ENCODE measurements around the gene MEIS1. TPM values are rescaled to one million over a fixed set of nuclear protein-coding genes. Genes with fewer than 3 reads are reported as not detected.

MEIS1 gene
- total and polyA plus RNA-seq, 2 donors (not counting 1 experiment from before 2014, with no cell fraction given) = 0.03 TPM; not detected in 1

GRCh38 chr2:66435963-66436362, 1.0 kb downstream of the MEIS1 start:
- WGBS (ENCODE audit: insufficient coverage) = no CpG with 5 or more reads among the region's 2 CpGs
- TF ChIP-seq CTCF (IDR thresholded peaks at IDR 0.05) = no peak
- ChIA-PET CTCF (no interaction called here), POLR2A (no interaction called here)
- Mint-ChIP-seq H3K9me3 (ENCODE audit: insufficient read depth) (no peaks in the 10 kb centered on the region), H3K27me3 (peaks cover 83% of the 10 kb centered on the region), H3K4me1 (peaks cover 49% of the 10 kb centered on the region), H3K4me3 (peak overlapping the region; percentile 93), H3K27ac (no peak overlapping the region)
- H2AFZ ChIP-seq (ENCODE audit: insufficient read depth, low read depth, low read length, poor library complexity, severe bottlenecking) = no peak overlapping the region
- intact Hi-C loops (cut with micrococcal nuclease) = no loop called here
- peak overlapping the region in 1 of 5 experiments; percentile 36 for H3K4me3 ChIP-seq (ENCODE audit: control extremely low read depth in 1 of 5, extremely low read depth in 1 of 5, insufficient read depth in 1 of 5, low read depth in 2 of 5, low read length in 4 of 5)
- no peak overlapping the region for H3K9ac ChIP-seq (ENCODE audit: low read length)
- no peaks in the 10 kb centered on the region for H3K79me2 ChIP-seq (ENCODE audit: control insufficient read depth, insufficient read depth, low read length)
- no peak for ATAC-seq (ENCODE audit: low read depth)
- H3K4me1 ChIP-seq (ENCODE audit: control insufficient read depth in 2 of 2, insufficient read depth in 2 of 2, low read length in 2 of 2) = peaks cover 44 to 60% of the 10 kb centered on the region in 2 donors
- H3K36me3 ChIP-seq (replicated peaks in 1 of 2; ENCODE audit: control extremely low read depth in 1 of 2, control insufficient read depth in 1 of 2, extremely low read depth in 1 of 2, insufficient read depth in 2 of 2, low read length in 1 of 2) = no peaks in the 10 kb centered on the region
- peak overlapping the region; percentile 77 for H3K4me2 ChIP-seq (replicated peaks; ENCODE audit: low read depth, low read length, poor library complexity, severe bottlenecking)
- peaks cover 0 to 15% (median 0%) of the 10 kb centered on the region in 3 donors for H3K9me3 ChIP-seq (ENCODE audit: control extremely low read depth in 1 of 3, control insufficient read depth in 2 of 3, insufficient read depth in 1 of 3, low read length in 2 of 3)
- no peak overlapping the region for H3K27ac ChIP-seq (ENCODE audit: low read length in 2 of 2)
- H3K27me3 ChIP-seq (replicated peaks in 1 of 4; ENCODE audit: control extremely low read depth in 1 of 4, control insufficient read depth in 3 of 4, insufficient read depth in 4 of 4, low read length in 3 of 4) = peaks cover 0 to 80% (median 50%) of the 10 kb centered on the region in 4 experiments
- no peak for DNase-seq
- no peaks in the 10 kb centered on the region for H4K20me1 ChIP-seq (ENCODE audit: control insufficient read depth, insufficient read depth, low read length, poor library complexity, severe bottlenecking)

GRCh38 chr2:66436581-66437001, 1.7 kb downstream of the MEIS1 start:
- Histone ChIP-seq H3K9me3 (ENCODE audit: control extremely low read depth in 1 of 3, control insufficient read depth in 2 of 3, insufficient read depth in 1 of 3, low read length in 2 of 3) (peaks cover 0 to 15% (median 0%) of the 10 kb centered on the region in 3 donors), H3K27me3 (replicated peaks in 1 of 4; ENCODE audit: control extremely low read depth in 1 of 4, control insufficient read depth in 3 of 4, insufficient read depth in 4 of 4, low read length in 3 of 4) (peaks cover 0 to 81% (median 53%) of the 10 kb centered on the region in 4 experiments), H2AFZ (ENCODE audit: insufficient read depth, low read depth, low read length, poor library complexity, severe bottlenecking) (no peak overlapping the region), H3K9ac (ENCODE audit: low read length) (no peak overlapping the region), H3K27ac (ENCODE audit: low read length in 2 of 2) (no peak overlapping the region), H3K4me2 (replicated peaks; ENCODE audit: low read depth, low read length, poor library complexity, severe bottlenecking) (no peak overlapping the region), H3K79me2 (ENCODE audit: control insufficient read depth, insufficient read depth, low read length) (no peaks in the 10 kb centered on the region), H3K4me3 (ENCODE audit: control extremely low read depth in 1 of 5, extremely low read depth in 1 of 5, insufficient read depth in 1 of 5, low read depth in 2 of 5, low read length in 4 of 5) (no peak overlapping the region), H3K4me1 (ENCODE audit: control insufficient read depth in 2 of 2, insufficient read depth in 2 of 2, low read length in 2 of 2) (peaks cover 44 to 65% of the 10 kb centered on the region in 2 donors), H3K36me3 (replicated peaks in 1 of 2; ENCODE audit: control extremely low read depth in 1 of 2, control insufficient read depth in 1 of 2, extremely low read depth in 1 of 2, insufficient read depth in 2 of 2, low read length in 1 of 2) (no peaks in the 10 kb centered on the region), H4K20me1 (ENCODE audit: control insufficient read depth, insufficient read depth, low read length, poor library complexity, severe bottlenecking) (no peaks in the 10 kb centered on the region)
- no peak overlapping the region for H3K27ac Mint-ChIP-seq
- no peak for TF ChIP-seq EZH2 (IDR thresholded peaks at IDR 0.05; ENCODE audit: borderline replicate concordance, insufficient read depth, low read depth, low read length, poor library complexity, severe bottlenecking)
- TF ChIP-seq CTCF (IDR thresholded peaks at IDR 0.05) = no peak
- peaks cover 51% of the 10 kb centered on the region for H3K4me1 Mint-ChIP-seq
- no peaks in the 10 kb centered on the region for H3K9me3 Mint-ChIP-seq (ENCODE audit: insufficient read depth)
- no peak for ATAC-seq (ENCODE audit: low read depth)
- no peak overlapping the region for H3K4me3 Mint-ChIP-seq
- peaks cover 84% of the 10 kb centered on the region for H3K27me3 Mint-ChIP-seq
- intact Hi-C loops (cut with micrococcal nuclease) = no loop called here
- WGBS (ENCODE audit: insufficient coverage) = 29% methylated on average over 1 of the region's 2 CpGs
- ChIA-PET POLR2A (interaction anchor here (0.6 kb wide), 1 partner anchor 143 kb away, joined by 10 read pairs; no protein-coding TSS in a partner anchor), CTCF (no interaction called here)
- no peak for DNase-seq

Measured in B cell (primary cell).